Measurements from ENCODE around the gene PSG4.
"Not testable (repeated sequence)": the region's sequence is repeated elsewhere in the genome, so short reads cannot be mapped to it uniquely, and the experiment has no call there.

Gene PSG4

GRCh38 chr19:43205471-43206105 lies at the start of gene PSG4:
Gene PSG4 (minus strand): TSS chr19:43205638. CDS start chr19:43205536, 102 bp downstream.
- not testable (repeated sequence) for DNase-seq (ENCODE audit: low spot score)

GRCh38 chr19:43251428-43251827 lies 46.0 kb upstream of the PSG4 start:
- DNase-seq (ENCODE audit: low spot score): not testable (repeated sequence)

GRCh38 chr19:43250296-43250695 lies 44.9 kb upstream of the PSG4 start:
- not testable (repeated sequence) for DNase-seq (ENCODE audit: low spot score)

GRCh38 chr19:43248635-43249002 lies 43.2 kb upstream of the PSG4 start:
- DNase-seq (ENCODE audit: low spot score): not testable (repeated sequence)

- DNase-seq (ENCODE audit: low spot score): not testable (repeated sequence)
Observed at GRCh38 chr19:43247243-43247880, 41.9 kb upstream of the PSG4 start.

GRCh38 chr19:43245848-43246247 lies 40.4 kb upstream of the PSG4 start:
- not testable (repeated sequence) for DNase-seq (ENCODE audit: low spot score)

GRCh38 chr19:43242211-43242610 lies 36.8 kb upstream of the PSG4 start:
- not testable (repeated sequence) for DNase-seq (ENCODE audit: low spot score)

GRCh38 chr19:43238213-43238612 lies 32.8 kb upstream of the PSG4 start:
- DNase-seq (ENCODE audit: low spot score): not testable (repeated sequence)

- not testable (repeated sequence) for DNase-seq (ENCODE audit: low spot score)
Observed at GRCh38 chr19:43235686-43236085, 30.2 kb upstream of the PSG4 start.

GRCh38 chr19:43229315-43229714 lies 23.9 kb upstream of the PSG4 start:
- DNase-seq (ENCODE audit: low spot score): no peak

GRCh38 chr19:43228730-43229129 lies 23.3 kb upstream of the PSG4 start:
- not testable (repeated sequence) for DNase-seq (ENCODE audit: low spot score)

GRCh38 chr19:43226986-43227385 lies 21.5 kb upstream of the PSG4 start:
- not testable (repeated sequence) for DNase-seq (ENCODE audit: low spot score)

GRCh38 chr19:43224855-43225253 lies 19.4 kb upstream of the PSG4 start:
- DNase-seq (ENCODE audit: low spot score): no peak

GRCh38 chr19:43224201-43224854 lies 18.9 kb upstream of the PSG4 start:
- not testable (repeated sequence) for DNase-seq (ENCODE audit: low spot score)

- DNase-seq (ENCODE audit: low spot score): not testable (repeated sequence)
Observed at GRCh38 chr19:43221891-43222290, 16.5 kb upstream of the PSG4 start.

GRCh38 chr19:43219136-43219535 lies 13.7 kb upstream of the PSG4 start:
- not testable (repeated sequence) for DNase-seq (ENCODE audit: low spot score)

GRCh38 chr19:43215881-43216280 lies 10.4 kb upstream of the PSG4 start:
- DNase-seq (ENCODE audit: low spot score): not testable (repeated sequence)

GRCh38 chr19:43207991-43208390 lies 2.6 kb upstream of the PSG4 start:
- no peak for DNase-seq (ENCODE audit: low spot score)

- not testable (repeated sequence) for DNase-seq (ENCODE audit: low spot score)
Observed at GRCh38 chr19:43207174-43207573, 1.7 kb upstream of the PSG4 start.

- DNase-seq (ENCODE audit: low spot score): not testable (repeated sequence)
Observed at GRCh38 chr19:43203611-43204010, 1.8 kb downstream of the PSG4 start.

GRCh38 chr19:43201891-43202290 lies 3.5 kb downstream of the PSG4 start:
- DNase-seq (ENCODE audit: low spot score): not testable (repeated sequence)

- not testable (repeated sequence) for DNase-seq (ENCODE audit: low spot score)
Observed at GRCh38 chr19:43201337-43201801, 4.1 kb downstream of the PSG4 start.
